ENCODE measurements around the gene RAB11FIP3. TPM values are rescaled to one million over a fixed set of nuclear protein-coding genes. Genes with fewer than 3 reads are reported as not detected.

RAB11FIP3 gene
- polyA plus RNA-seq, 1 of the 3 experiments (the other 2 are of a cell fraction): 24.8 TPM

GRCh38 chr16:546909-547770 lies 121.7 kb downstream of the RAB11FIP3 start:
- ChIA-PET POLR2A (no interaction called here), CTCF (interaction anchor here (0.6 to 1.8 kb wide), 8 partner anchors 9 to 96 kb away, joined by 3 to 7 read pairs (median 3); no protein-coding TSS in a partner anchor)
- Histone ChIP-seq H3K79me2 (ENCODE audit: insufficient read depth) (peaks cover 23% of the 10 kb centered on the region), H2AFZ (ENCODE audit: low read depth) (no peak overlapping the region), H3K4me2 (no peak overlapping the region), H3K4me3 (ENCODE audit: low read depth in 2 of 2, low read length in 1 of 2) (no peak overlapping the region), H3K27me3 (ENCODE audit: insufficient read depth) (no peaks in the 10 kb centered on the region), H3K27ac (ENCODE audit: low read depth in 2 of 2, low read length in 1 of 2) (no peak overlapping the region), H3K9me3 (no peaks in the 10 kb centered on the region), H3K4me1 (ENCODE audit: control insufficient read depth in 1 of 2, insufficient read depth in 2 of 2, low read depth in 1 of 2, low read length in 1 of 2) (peaks cover 0 to 5% of the 10 kb centered on the region in 2 experiments; a peak in 1 of 4 replicates), H3K9ac (no peak overlapping the region), H4K20me1 (ENCODE audit: insufficient read depth) (peaks cover 18% of the 10 kb centered on the region; the same call in 1 of the 2 replicates), H3F3A (replicated peaks; ENCODE audit: insufficient read depth) (no peaks in the 10 kb centered on the region), H3K36me3 (replicated peaks in 1 of 2; ENCODE audit: control insufficient read depth in 1 of 2, insufficient read depth in 2 of 2, low read length in 1 of 2) (peaks cover 0 to 24% of the 10 kb centered on the region in 2 experiments), H3K9me2 (no peaks in the 10 kb centered on the region)
- WGBS (ENCODE audit: low lambda C conversion rate): 93% methylated on average over 47 of the region's 60 CpGs
- TF ChIP-seq RAD21 (IDR thresholded peaks at IDR 0.05; ENCODE audit: low read length) (peak; percentile 45), GATA2 (CRISPR knock-in tag; IDR thresholded peaks at IDR 0.05) (no peak), CTCF (IDR thresholded peaks at IDR 0.05) (0 out of 2 replicates have a peak, but pooled peaks have one; percentile 10)
- DNase-seq: peak; percentile 69

- no peak overlapping the region for H3K9ac ChIP-seq
- H3K9me3 ChIP-seq: no peaks in the 10 kb centered on the region
- ChIA-PET CTCF (no interaction called here), POLR2A (no interaction called here)
- no peak overlapping the region for H3K4me3 ChIP-seq (ENCODE audit: low read depth in 2 of 2, low read length in 1 of 2)
- no peak for DNase-seq
- peaks cover 0 to under 1% of the 10 kb centered on the region in 2 experiments; a peak in 1 of 4 replicates for H3K4me1 ChIP-seq (ENCODE audit: control insufficient read depth in 1 of 2, insufficient read depth in 2 of 2, low read depth in 1 of 2, low read length in 1 of 2)
- no peak overlapping the region for H3K4me2 ChIP-seq
- no peaks in the 10 kb centered on the region for H3K27me3 ChIP-seq (ENCODE audit: insufficient read depth)
- H4K20me1 ChIP-seq (ENCODE audit: insufficient read depth): peaks cover 14% of the 10 kb centered on the region; the same call in 1 of the 2 replicates
- H3K27ac ChIP-seq (ENCODE audit: low read depth in 2 of 2, low read length in 1 of 2): no peak overlapping the region
- no peaks in the 10 kb centered on the region for H3F3A ChIP-seq (replicated peaks; ENCODE audit: insufficient read depth)
- H3K36me3 ChIP-seq (replicated peaks in 1 of 2; ENCODE audit: control insufficient read depth in 1 of 2, insufficient read depth in 2 of 2, low read length in 1 of 2): peaks cover 0 to 24% of the 10 kb centered on the region in 2 experiments
- TF ChIP-seq TEAD4 (IDR thresholded peaks at IDR 0.05; ENCODE audit: borderline replicate concordance, insufficient read depth) (no peak), GABPA (IDR thresholded peaks at IDR 0.05; ENCODE audit: low read depth) (no peak), EP300 (IDR thresholded peaks at IDR 0.05; ENCODE audit: borderline replicate concordance in 1 of 2, low read depth in 1 of 2, low read length in 1 of 2) (no peak), MEF2A (IDR thresholded peaks at IDR 0.05; ENCODE audit: borderline replicate concordance, low read depth) (no peak), USF1 (IDR thresholded peaks at IDR 0.05; ENCODE audit: borderline replicate concordance, low read depth) (no peak), TCF12 (IDR thresholded peaks at IDR 0.05) (no peak), FOSL2 (IDR thresholded peaks at IDR 0.05; ENCODE audit: borderline replicate concordance, low read depth) (no peak), RXRA (IDR thresholded peaks at IDR 0.05; ENCODE audit: borderline replicate concordance, low read depth) (no peak), GATA2 (CRISPR knock-in tag; IDR thresholded peaks at IDR 0.05) (no peak), CHD2 (IDR thresholded peaks at IDR 0.05; ENCODE audit: low read length, partially characterized antibody) (no peak), SMC3 (IDR thresholded peaks at IDR 0.05; ENCODE audit: low read depth, low read length) (no peak)
- H3K79me2 ChIP-seq (ENCODE audit: insufficient read depth): peaks cover 8% of the 10 kb centered on the region; the same call in 1 of the 2 replicates
- H3K9me2 ChIP-seq: no peaks in the 10 kb centered on the region
- WGBS (ENCODE audit: low lambda C conversion rate): 93% methylated on average over 7 of the region's 21 CpGs
- no peak overlapping the region for H2AFZ ChIP-seq (ENCODE audit: low read depth)
Observed at GRCh38 chr16:548586-548985, 123.1 kb downstream of the RAB11FIP3 start.
